ENCODE results near the gene SLC26A8. TPM values are rescaled to one million over a fixed set of nuclear protein-coding genes. Genes with fewer than 3 reads are reported as not detected.

SLC26A8 gene
- total RNA-seq, 1 experiment from 2014 or later = not detected

GRCh38 chr6:35967076-35967774, 57.2 kb downstream of the SLC26A8 start:
- no peaks in the 10 kb centered on the region for H3K9me3 ChIP-seq (ENCODE audit: control insufficient read depth, insufficient read depth, low read depth, low read length)
- intact Hi-C loops (cut with micrococcal nuclease; ENCODE audit: unreplicated experiment) (no loop called here), in situ Hi-C loops (cut with HindIII; ENCODE audit: low pct_unique_long_range_greater_than_20kb, low sequenced_read_pairs) (no loop called here)
- no peak for TF ChIP-seq REST (IDR thresholded peaks at IDR 0.05; ENCODE audit: insufficient read depth in 1 of 2, low read depth in 2 of 2, low read length in 1 of 2)
- TF ChIP-seq TCF7L2 (IDR thresholded peaks at IDR 0.05; ENCODE audit: low read depth, low read length) = no peak
- no peak for TF ChIP-seq CTCF (IDR thresholded peaks at IDR 0.05)
- TF ChIP-seq SIN3A (IDR thresholded peaks at IDR 0.05; ENCODE audit: borderline replicate concordance, insufficient read depth, low read depth, low read length) = no peak
- no peak for TF ChIP-seq POLR2AphosphoS5 (IDR thresholded peaks at IDR 0.05; ENCODE audit: low read depth, low read length)
- ChIA-PET POLR2A (no interaction called here), CTCF (no interaction called here)
- no peaks in the 10 kb centered on the region for H3K4me1 ChIP-seq (ENCODE audit: control insufficient read depth, insufficient read depth, low read length)
- no peak for ATAC-seq
- no peak overlapping the region for H3K4me3 ChIP-seq (ENCODE audit: low read depth in 2 of 2, low read length in 2 of 2)
- H3K27ac ChIP-seq (ENCODE audit: low read length) = no peak overlapping the region
- DNase-seq (ENCODE audit: low read depth, low spot score) = no peak
- no peaks in the 10 kb centered on the region for H3K27me3 ChIP-seq (ENCODE audit: control insufficient read depth, insufficient read depth, low read length)
- no peaks in the 10 kb centered on the region for H3K36me3 ChIP-seq (ENCODE audit: control insufficient read depth, insufficient read depth, low read length)
- BruUV-seq (replicated peaks) = no TSS peak

DNA sequence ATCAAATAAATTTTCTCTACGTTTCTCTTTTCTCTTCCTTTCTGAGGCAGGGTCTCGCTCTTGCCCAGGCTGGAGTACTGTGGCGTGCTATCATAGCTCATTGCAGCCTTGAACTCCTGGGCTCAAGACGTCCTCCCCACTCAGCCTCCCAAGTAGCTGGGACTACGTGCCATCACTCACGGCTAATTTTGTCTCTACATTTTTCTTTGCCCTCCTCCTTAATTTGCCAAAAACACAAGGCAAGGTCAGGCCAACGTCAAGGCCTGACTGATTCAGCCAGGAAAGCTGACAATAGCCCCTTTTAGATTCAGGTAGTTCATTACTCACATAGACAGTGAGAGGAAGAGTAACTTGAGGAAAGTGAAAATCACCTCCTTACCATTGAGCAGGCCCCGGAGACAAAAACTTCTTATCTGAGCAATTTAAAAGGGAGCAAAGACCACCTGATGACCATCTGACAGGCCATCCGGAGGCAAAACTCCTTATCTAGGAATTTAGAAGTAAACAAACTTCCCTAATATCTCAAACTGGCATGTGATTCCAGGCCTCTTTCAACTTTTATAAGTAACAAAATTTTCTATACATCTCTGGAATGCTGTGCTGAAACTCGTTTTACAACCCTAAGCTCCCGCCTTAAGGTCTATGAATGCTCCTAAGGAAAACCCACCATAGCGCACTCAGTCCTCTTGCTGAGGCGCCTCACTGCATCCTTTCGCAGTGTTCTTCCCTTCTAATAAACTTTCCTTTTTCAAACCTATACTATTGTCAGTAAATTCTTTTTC, 61.5 kb downstream of the SLC26A8 start:
- TF ChIP-seq SIN3A (IDR thresholded peaks at IDR 0.05; ENCODE audit: borderline replicate concordance, insufficient read depth, low read depth, low read length) (no peak), POLR2AphosphoS5 (IDR thresholded peaks at IDR 0.05; ENCODE audit: low read depth, low read length) (no peak), CTCF (IDR thresholded peaks at IDR 0.05) (no peak), TCF7L2 (IDR thresholded peaks at IDR 0.05; ENCODE audit: low read depth, low read length) (no peak), REST (IDR thresholded peaks at IDR 0.05; ENCODE audit: insufficient read depth in 1 of 2, low read depth in 2 of 2, low read length in 1 of 2) (no peak)
- intact Hi-C loops (cut with micrococcal nuclease; ENCODE audit: unreplicated experiment) = no loop called here
- Histone ChIP-seq H3K9me3 (ENCODE audit: control insufficient read depth, insufficient read depth, low read depth, low read length) (no peaks in the 10 kb centered on the region), H3K27me3 (ENCODE audit: control insufficient read depth, insufficient read depth, low read length) (peaks cover 9% of the 10 kb centered on the region; the same call in 1 of the 2 replicates), H3K27ac (ENCODE audit: low read length) (no peak overlapping the region), H3K4me1 (ENCODE audit: control insufficient read depth, insufficient read depth, low read length) (no peaks in the 10 kb centered on the region), H3K36me3 (ENCODE audit: control insufficient read depth, insufficient read depth, low read length) (no peaks in the 10 kb centered on the region), H3K4me3 (ENCODE audit: low read depth in 2 of 2, low read length in 2 of 2) (no peak overlapping the region)
- no TSS peak for BruUV-seq (replicated peaks)
- DNase-seq (ENCODE audit: low read depth, low spot score) (no peak), ATAC-seq (no peak)
- ChIA-PET CTCF (no interaction called here), POLR2A (interaction anchor here (0.6 kb wide), 1 partner anchor 10 kb away, joined by 4 read pairs; no protein-coding TSS in a partner anchor)
- in situ Hi-C loops (cut with HindIII; ENCODE audit: low pct_unique_long_range_greater_than_20kb, low sequenced_read_pairs) = no loop called here

Measured in Panc1 (cell line).